GM12878 (cell line): Measurements from ENCODE around the gene CCNYL1. TPM values are rescaled to one million over a fixed set of nuclear protein-coding genes. Genes with fewer than 3 reads are reported as not detected.

Experiments used
- ATAC-seq: fragments of 200-7000 bp; cut with Tn5 transposase; 3 replicates; pipeline ENCODE4 v1.9.1; 2020; ENCODE audit warnings: mild to moderate bottlenecking, moderate library complexity
- BruUV-seq: library from RNA; stranded (reverse); fragments of 400-500 nt; replicated peaks from 2 replicates; lab custom pipeline; 2021; lab: Mats Ljungman, UMichigan
- CTCF ChIA-PET: fragments of 300-600 bp; sonication (Branson Sonifier 250); formaldehyde crosslinking; extraction: SDS; loops from one replicate; lab custom pipeline; 2021; ENCODE audit warnings: inconsistent platforms; lab: Yijun Ruan, JAX
- POLR2A ChIA-PET: fragments of 350-600 bp; formaldehyde crosslinking; extraction: SDS; loops from one replicate; lab custom pipeline; 2021; ENCODE audit warnings: inconsistent platforms; lab: Charles Lee
- RAD21 ChIA-PET: fragments of 300-600 bp; sonication (Branson Sonifier 250); formaldehyde crosslinking; loops from one replicate; lab custom pipeline; 2023; ENCODE audit warnings: antibody characterized with exemption; ENCODE audit not compliant: unreplicated experiment; lab: Charles Lee
- SMC1A ChIA-PET: fragments of 300-600 bp; sonication (Branson Sonifier 250); formaldehyde crosslinking; loops from one replicate; lab custom pipeline; 2023; ENCODE audit not compliant: unreplicated experiment, uncharacterized antibody; lab: Charles Lee
- DNase-seq: peaks from one replicate; pipeline ENCODE4 v3.0.0-alpha.2; 2011; ENCODE audit warnings: low read depth, low spot score
- FAIRE-seq: peaks from 3 replicates; lab custom pipeline; 2011; peaks lifted over from hg19 to GRCh38; lab: Jason Lieb, UNC
- H2AFZ ChIP-seq: 2 replicates; pipeline ENCODE4 v1.6.0; 2011; ENCODE audit warnings: low read depth, low read length, control low read depth; ENCODE audit not compliant: control insufficient read depth
- H3K27ac ChIP-seq: 2 replicates; pipeline ENCODE4 v1.5.1; 2011; ENCODE audit warnings: control low read depth; ENCODE audit not compliant: control insufficient read depth, insufficient read depth
- H3K27me3 ChIP-seq, 2 experiments: replicated peaks in 1 of 2; 2 replicates each; pipeline versions ENCODE4 v1.6.0 to v1.6.1; 2011; ENCODE audit warnings: low read length in 1 of 2; ENCODE audit not compliant: control insufficient read depth in 2 of 2, insufficient read depth in 2 of 2
- H3K36me3 ChIP-seq, 2 experiments: 2 replicates each; pipeline ENCODE4 v1.5.1; 2011; ENCODE audit warnings: low read length in 1 of 2; ENCODE audit not compliant: control insufficient read depth in 2 of 2, insufficient read depth in 2 of 2
- H3K4me1 ChIP-seq: 2 replicates; pipeline ENCODE4 v1.6.1; 2011; ENCODE audit warnings: mild to moderate bottlenecking, low read length, moderate library complexity, mixed read lengths; ENCODE audit not compliant: control insufficient read depth, insufficient read depth
- H3K4me2 ChIP-seq: 2 replicates; pipeline ENCODE4 v1.6.0; 2011; ENCODE audit warnings: control low read depth; ENCODE audit not compliant: control insufficient read depth, insufficient read depth
- H3K4me3 ChIP-seq: fragments of 200-600 bp; sonication (generic); 2 replicates; pipeline ENCODE4 v1.5.1; 2016
- H3K79me2 ChIP-seq: 2 replicates; pipeline ENCODE4 v1.6.0; 2011; ENCODE audit warnings: low read length; ENCODE audit not compliant: control insufficient read depth, insufficient read depth
- H3K9ac ChIP-seq: 2 replicates; pipeline ENCODE4 v1.8.0; 2011; ENCODE audit warnings: low read length, control low read depth, mixed read lengths; ENCODE audit not compliant: control insufficient read depth, insufficient read depth
- H3K9me3 ChIP-seq: replicated peaks from 3 replicates; pipeline ENCODE4 v1.5.1; 2011; ENCODE audit warnings: mild to moderate bottlenecking, low read length; ENCODE audit not compliant: control insufficient read depth, insufficient read depth
- H4K20me1 ChIP-seq: 2 replicates; pipeline ENCODE4 v1.6.0; 2011; ENCODE audit not compliant: control insufficient read depth, insufficient read depth
- ASH2L ChIP-seq: fragments of 300-600, 200-600 bp; sonication (generic); IDR thresholded peaks from 2 replicates; pipeline ENCODE4 v1.6.1; 2017; ENCODE audit warnings: low read depth, mild to moderate bottlenecking, borderline replicate concordance
- EZH2 ChIP-seq: IDR thresholded peaks from 2 replicates; pipeline ENCODE4 v1.6.1; 2012; ENCODE audit warnings: low read depth, mild to moderate bottlenecking, control low read depth, inconsistent platforms, low read length, borderline replicate concordance; ENCODE audit not compliant: control insufficient read depth
- FOXM1 ChIP-seq: IDR thresholded peaks from 2 replicates; pipeline ENCODE4 v1.6.1; 2012; ENCODE audit warnings: low read depth, mild to moderate bottlenecking, inconsistent platforms, low read length, moderate library complexity
- PBX3 ChIP-seq: IDR thresholded peaks from 2 replicates; pipeline ENCODE4 v1.6.1; 2011; ENCODE audit warnings: mild to moderate bottlenecking, low read depth, low read length, moderate library complexity; ENCODE audit not compliant: insufficient replicate concordance
- POU2F2 ChIP-seq: IDR thresholded peaks from 3 replicates; pipeline ENCODE4 v1.6.1; 2011; ENCODE audit warnings: low read depth, mild to moderate bottlenecking, low read length, borderline replicate concordance
- RAD21 ChIP-seq: IDR thresholded peaks from 2 replicates; pipeline ENCODE4 v1.6.1; 2011; ENCODE audit warnings: mild to moderate bottlenecking, low read depth, low read length, moderate library complexity; ENCODE audit not compliant: insufficient read depth
- SIX5 ChIP-seq: IDR thresholded peaks from 2 replicates; pipeline ENCODE4 v1.6.1; 2011; ENCODE audit warnings: mild to moderate bottlenecking, low read depth, low read length, moderate library complexity; ENCODE audit not compliant: severe bottlenecking
- SMC3 ChIP-seq: IDR thresholded peaks from 2 replicates; pipeline ENCODE4 v1.6.1; 2011; ENCODE audit warnings: low read length, improper control_type of control experiment, borderline replicate concordance
- TCF12 ChIP-seq: IDR thresholded peaks from 2 replicates; pipeline ENCODE4 v1.6.1; 2011; ENCODE audit warnings: low read depth, mild to moderate bottlenecking, low read length
- YY1 ChIP-seq: IDR thresholded peaks from 2 replicates; pipeline ENCODE4 v1.6.1; 2011; ENCODE audit warnings: low read depth, mild to moderate bottlenecking, low read length
- ZNF24 ChIP-seq: fragments of 450-650 bp; IDR thresholded peaks from 2 replicates; pipeline ENCODE4 v1.6.1; 2017; ENCODE audit warnings: antibody characterized with exemption, mild to moderate bottlenecking
- ZNF274 ChIP-seq: IDR thresholded peaks from one replicate; pipeline ENCODE4 v1.8.0; 2011; ENCODE audit not compliant: insufficient read length, insufficient read depth
- WGBS: methylation state at CpG from one replicate; pipeline ENCODE4 v1.1.6; 2016; ENCODE audit warnings: low lambda C conversion rate; ENCODE audit not compliant: insufficient replicate concordance, insufficient coverage; ENCODE audit errors: missing lambda C conversion rate; 5-methylcytosine and 5-hydroxymethylcytosine counted together
- in situ Hi-C: fragments of 300-500 bp; cut with MboI; formaldehyde crosslinking; loops from 9 replicates; pipeline ENCODE4 v1.14.3; 2018; ENCODE audit warnings: mixed read lengths
- intact Hi-C: fragments of 100-400 bp; cut with micrococcal nuclease; formaldehyde crosslinking; loops from one replicate; pipeline ENCODE4 v1.14.2; 2022; ENCODE audit not compliant: unreplicated experiment
- polyA plus RNA-seq, 11 experiments: library from polyadenylated mRNA; depleted of rRNA in 4 of 11; unstranded in 6 of 11; stranded (reverse) in 5 of 11; fragments of >200 nt; fragmentation: Nextera tagmentation in 4 of 11; fragmentation: Illumina TruSeq in 1 of 11; extraction: Ambion mirVana in 4 of 11; extraction: Trizol in 1 of 11; gene quantifications; 1 replicate in 1 of 11; 2 replicates in 10 of 11; pipeline versions ENCODE4 v1.2.1 to v1.2.3, GENCODE V29; 2011 to 2016; ENCODE audit warnings: inconsistent platforms in 2 of 11, missing spikeins in 2 of 11, low read depth in 1 of 11
- total RNA-seq, 4 experiments: library from RNA; depleted of rRNA in 3 of 4; stranded (reverse); fragments of >200 nt in 3 of 4; fragmentation: Illumina TruSeq in 1 of 4; extraction: Trizol in 1 of 4; gene quantifications; 2 replicates each; pipeline versions ENCODE4 v1.2.1 to v1.2.3, GENCODE V29; 2013 to 2021
- TF ChIP-seq, protein P1 (sequence below): fragments of 450-650 bp; IDR thresholded peaks from 2 replicates; pipeline ENCODE4 v1.6.1; 2018; ENCODE audit warnings: borderline replicate concordance, mild to moderate bottlenecking; ENCODE audit not compliant: partially characterized antibody
- TF ChIP-seq, protein P2 (sequence below), 3 experiments: IDR thresholded peaks in 2 of 3; conservative IDR thresholded peaks in 1 of 3; 2 replicates each; pipeline ENCODE4 v1.5.1; 2011; ENCODE audit warnings: low read depth in 3 of 3, low read length in 3 of 3, mild to moderate bottlenecking in 3 of 3, control low read depth in 2 of 3, moderate library complexity in 2 of 3, inconsistent platforms in 1 of 3, mixed read lengths in 1 of 3; ENCODE audit not compliant: control insufficient read depth in 2 of 3, insufficient read depth in 1 of 3; ENCODE audit errors: extremely low read depth in 1 of 3

CCNYL1 gene
- total and polyA plus RNA-seq, 10 of the 15 experiments (the other 5 are each of a cell fraction or from before 2014, with no cell fraction given) = 1.8 to 12.3 (median 5.9) TPM

- no TSS peak for BruUV-seq
- Histone ChIP-seq H3K27ac (no peak overlapping the region), H3K36me3 (peaks cover 2 to 5% of the 10 kb centered on the region in 2 experiments; a peak in 3 of 4 replicates), H3K27me3 (no peaks in the 10 kb centered on the region), H3K9ac (no peak overlapping the region), H3K79me2 (no peaks in the 10 kb centered on the region), H3K4me3 (no peak overlapping the region), H3K4me1 (no peaks in the 10 kb centered on the region), H3K9me3 (no peaks in the 10 kb centered on the region), H4K20me1 (no peaks in the 10 kb centered on the region), H2AFZ (no peak overlapping the region), H3K4me2 (no peak overlapping the region)
- ChIA-PET POLR2A (interaction anchor here (1.2 kb wide), 1 partner anchor 226 kb away, joined by 4 read pairs; no protein-coding TSS in a partner anchor), SMC1A (interaction anchor here (0.7 to 9.9 kb wide), 28 partner anchors 9 to 327 kb away, joined by 3 to 190 read pairs (median 6); partner anchors contain the start of genes FZD5 and METTL21A), RAD21 (interaction anchor here (0.6 to 6.1 kb wide), 28 partner anchors 8 to 327 kb away, joined by 3 to 115 read pairs (median 5); partner anchors contain the start of genes FZD5, METTL21A and PLEKHM3), CTCF (interaction anchor here (0.6 to 9.5 kb wide), 45 partner anchors 9 to 566 kb away, joined by 3 to 183 read pairs (median 4); partner anchors contain the start of genes FZD5, METTL21A and PLEKHM3)
- FAIRE-seq = peak; percentile 81
- ATAC-seq = peak; percentile 97
- no peak for DNase-seq
- 39% methylated on average over 1 of the region's 1 CpG for WGBS
- in situ Hi-C loops = loop anchor here (5.0 to 10.0 kb wide), 3 partner anchors 229 to 319 kb away; no protein-coding TSS in a partner anchor
- intact Hi-C loops = loop anchor here (1.0 kb wide), 3 partner anchors 227 to 326 kb away; no protein-coding TSS in a partner anchor
- peak; percentile 100 for TF ChIP-seq RAD21
- TF ChIP-seq SIX5 = no peak
- TF ChIP-seq, protein P1, sequence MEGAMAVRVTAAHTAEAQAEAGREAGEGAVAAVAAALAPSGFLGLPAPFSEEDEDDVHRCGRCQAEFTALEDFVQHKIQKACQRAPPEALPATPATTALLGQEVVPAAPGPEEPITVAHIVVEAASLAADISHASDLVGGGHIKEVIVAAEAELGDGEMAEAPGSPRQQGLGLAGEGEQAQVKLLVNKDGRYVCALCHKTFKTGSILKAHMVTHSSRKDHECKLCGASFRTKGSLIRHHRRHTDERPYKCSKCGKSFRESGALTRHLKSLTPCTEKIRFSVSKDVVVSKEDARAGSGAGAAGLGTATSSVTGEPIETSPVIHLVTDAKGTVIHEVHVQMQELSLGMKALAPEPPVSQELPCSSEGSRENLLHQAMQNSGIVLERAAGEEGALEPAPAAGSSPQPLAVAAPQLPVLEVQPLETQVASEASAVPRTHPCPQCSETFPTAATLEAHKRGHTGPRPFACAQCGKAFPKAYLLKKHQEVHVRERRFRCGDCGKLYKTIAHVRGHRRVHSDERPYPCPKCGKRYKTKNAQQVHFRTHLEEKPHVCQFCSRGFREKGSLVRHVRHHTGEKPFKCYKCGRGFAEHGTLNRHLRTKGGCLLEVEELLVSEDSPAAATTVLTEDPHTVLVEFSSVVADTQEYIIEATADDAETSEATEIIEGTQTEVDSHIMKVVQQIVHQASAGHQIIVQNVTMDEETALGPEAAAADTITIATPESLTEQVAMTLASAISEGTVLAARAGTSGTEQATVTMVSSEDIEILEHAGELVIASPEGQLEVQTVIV = no peak
- no peak for TF ChIP-seq ZNF274
- TF ChIP-seq POU2F2 = peak; percentile 44; the same call in 1 of the 3 replicates
- TF ChIP-seq YY1 = peak; percentile 69; the same call in 1 of the 2 replicates
- TF ChIP-seq ZNF24 = 0 out of 2 replicates have a peak, but pooled peaks have one; percentile 9
- TF ChIP-seq ASH2L = no peak
- TF ChIP-seq PBX3 = no peak
- TF ChIP-seq, protein P2, sequence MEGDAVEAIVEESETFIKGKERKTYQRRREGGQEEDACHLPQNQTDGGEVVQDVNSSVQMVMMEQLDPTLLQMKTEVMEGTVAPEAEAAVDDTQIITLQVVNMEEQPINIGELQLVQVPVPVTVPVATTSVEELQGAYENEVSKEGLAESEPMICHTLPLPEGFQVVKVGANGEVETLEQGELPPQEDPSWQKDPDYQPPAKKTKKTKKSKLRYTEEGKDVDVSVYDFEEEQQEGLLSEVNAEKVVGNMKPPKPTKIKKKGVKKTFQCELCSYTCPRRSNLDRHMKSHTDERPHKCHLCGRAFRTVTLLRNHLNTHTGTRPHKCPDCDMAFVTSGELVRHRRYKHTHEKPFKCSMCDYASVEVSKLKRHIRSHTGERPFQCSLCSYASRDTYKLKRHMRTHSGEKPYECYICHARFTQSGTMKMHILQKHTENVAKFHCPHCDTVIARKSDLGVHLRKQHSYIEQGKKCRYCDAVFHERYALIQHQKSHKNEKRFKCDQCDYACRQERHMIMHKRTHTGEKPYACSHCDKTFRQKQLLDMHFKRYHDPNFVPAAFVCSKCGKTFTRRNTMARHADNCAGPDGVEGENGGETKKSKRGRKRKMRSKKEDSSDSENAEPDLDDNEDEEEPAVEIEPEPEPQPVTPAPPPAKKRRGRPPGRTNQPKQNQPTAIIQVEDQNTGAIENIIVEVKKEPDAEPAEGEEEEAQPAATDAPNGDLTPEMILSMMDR (IDR thresholded peaks at IDR 0.05 in 2 of 3, conservative IDR thresholded peaks at IDR 0.05 in 1 of 3; ENCODE audit: control insufficient read depth in 2 of 3, extremely low read depth in 1 of 3, insufficient read depth in 1 of 3, low read depth in 3 of 3, low read length in 3 of 3) = peak; percentile 91 to 93 (median 91)
- TF ChIP-seq TCF12 = no peak
- peak; percentile 95 for TF ChIP-seq SMC3
- peak; percentile 81 for TF ChIP-seq FOXM1
- no peak for TF ChIP-seq EZH2
These were observed 34.7 kb downstream of the CCNYL1 start for GRCh38 chr2:207746131-207746530.
